Neural progenitor cell (in vitro differentiated cells): Measurements from ENCODE around the gene NDUFAF8. TPM values are rescaled to one million over a fixed set of nuclear protein-coding genes. Genes with fewer than 3 reads are reported as not detected.

Experiments
- DNase-seq: peaks from one replicate; pipeline ENCODE4 v3.0.0-alpha.2; 2016; ENCODE audit warnings: low spot score
- H2AFZ ChIP-seq: fragments of 200-600 bp; sonication (generic); replicated peaks from 2 replicates; pipeline ENCODE4 v1.6.1; 2016; ENCODE audit warnings: antibody characterized with exemption
- H3F3A ChIP-seq: fragments of 200-600 bp; sonication (generic); 2 replicates; pipeline ENCODE4 v1.6.1; 2016; ENCODE audit warnings: antibody characterized with exemption, low read depth
- H3K27ac ChIP-seq: fragments of 200-600 bp; sonication (generic); 2 replicates; pipeline ENCODE4 v1.5.1; 2016; ENCODE audit warnings: mild to moderate bottlenecking
- H3K27me3 ChIP-seq: fragments of 200-600 bp; sonication (generic); 2 replicates; pipeline ENCODE4 v1.6.1; 2016; ENCODE audit warnings: mild to moderate bottlenecking, moderate library complexity
- H3K36me3 ChIP-seq: fragments of 200-600 bp; sonication (generic); 2 replicates; pipeline ENCODE4 v1.5.1; 2016
- H3K4me1 ChIP-seq: fragments of 200-600 bp; sonication (generic); 2 replicates; pipeline ENCODE4 v1.6.1; 2016; ENCODE audit warnings: mixed run types
- H3K4me2 ChIP-seq: fragments of 200-600 bp; sonication (generic); 2 replicates; pipeline ENCODE4 v1.6.1; 2016
- H3K4me3 ChIP-seq: fragments of 200-600 bp; sonication (generic); 2 replicates; pipeline ENCODE4 v1.5.1; 2016
- H3K79me2 ChIP-seq: fragments of 200-600 bp; sonication (generic); 2 replicates; pipeline ENCODE4 v1.6.1; 2016; ENCODE audit warnings: low read depth
- H3K9ac ChIP-seq: fragments of 200-600 bp; sonication (generic); 2 replicates; pipeline ENCODE4 v1.6.1; 2016
- H3K9me3 ChIP-seq: fragments of 200-600 bp; sonication (generic); 2 replicates; pipeline ENCODE4 v1.5.1; 2016; ENCODE audit warnings: low read depth
- H4K20me1 ChIP-seq: fragments of 200-600 bp; sonication (generic); 2 replicates; pipeline ENCODE4 v1.6.1; 2016; ENCODE audit warnings: low read depth
- H3K27ac Mint-ChIP-seq: 3 replicates; pipeline ENCODE4 v1.8.0; 2021; ENCODE audit warnings: mixed read lengths
- H3K27me3 Mint-ChIP-seq: 2 replicates; pipeline ENCODE4 v1.8.0; 2022; ENCODE audit warnings: low read depth, mild to moderate bottlenecking, inconsistent platforms, moderate library complexity, mixed read lengths; ENCODE audit not compliant: insufficient read depth
- H3K36me3 Mint-ChIP-seq: 3 replicates; pipeline ENCODE4 v1.8.0; 2021; ENCODE audit warnings: mixed read lengths
- H3K4me1 Mint-ChIP-seq: 3 replicates; pipeline ENCODE4 v1.8.0; 2021; ENCODE audit warnings: mixed read lengths
- H3K4me3 Mint-ChIP-seq: 3 replicates; pipeline ENCODE4 v1.8.0; 2021; ENCODE audit warnings: mild to moderate bottlenecking, moderate library complexity, mixed read lengths
- H3K9me3 Mint-ChIP-seq: 3 replicates; pipeline ENCODE4 v1.8.0; 2020; ENCODE audit warnings: mixed read lengths
- CTCF ChIP-seq: fragments of 200-600 bp; sonication (generic); IDR thresholded peaks from 2 replicates; pipeline ENCODE4 v1.5.1; 2017; ENCODE audit warnings: antibody characterized with exemption, mild to moderate bottlenecking
- EZH2 ChIP-seq: fragments of 200-600 bp; sonication (generic); IDR thresholded peaks from 2 replicates; pipeline ENCODE4 v1.6.1; 2017; ENCODE audit warnings: antibody characterized with exemption, mild to moderate bottlenecking, moderate library complexity
- EZH2phosphoT487 ChIP-seq: fragments of 200-600 bp; sonication (generic); IDR thresholded peaks from 2 replicates; pipeline ENCODE4 v1.6.1; 2017; ENCODE audit warnings: antibody characterized with exemption
- total RNA-seq: library from RNA; depleted of rRNA; stranded (reverse); fragments of >200 nt; gene quantifications from 2 replicates; pipeline ENCODE4 v1.2.3, GENCODE V29; 2015; ENCODE audit warnings: low replicate concordance

NDUFAF8 gene
- total RNA-seq, 1 donor from 2014 or later: 34.7 TPM

GRCh38 chr17:81191116-81191515 lies 48.0 kb upstream of the NDUFAF8 start:
- H2AFZ ChIP-seq: no peak overlapping the region
- H3K27me3 Mint-ChIP-seq: peaks cover 7% of the 10 kb centered on the region
- TF ChIP-seq EZH2phosphoT487: no peak
- TF ChIP-seq CTCF: no peak
- no peak for TF ChIP-seq EZH2
- H3K79me2 ChIP-seq: no peaks in the 10 kb centered on the region
- H3K27ac Mint-ChIP-seq: no peak overlapping the region
- H3K4me1 Mint-ChIP-seq: no peaks in the 10 kb centered on the region
- H3K9me3 ChIP-seq: no peaks in the 10 kb centered on the region
- no peaks in the 10 kb centered on the region for H4K20me1 ChIP-seq
- H3F3A ChIP-seq: no peaks in the 10 kb centered on the region
- no peaks in the 10 kb centered on the region for H3K9me3 Mint-ChIP-seq
- H3K4me1 ChIP-seq: no peaks in the 10 kb centered on the region
- no peak for DNase-seq
- H3K9ac ChIP-seq: no peak overlapping the region
- H3K4me3 Mint-ChIP-seq: no peak overlapping the region
- no peak overlapping the region for H3K4me2 ChIP-seq
- no peak overlapping the region for H3K27ac ChIP-seq
- no peaks in the 10 kb centered on the region for H3K36me3 Mint-ChIP-seq
- no peak overlapping the region for H3K4me3 ChIP-seq
- no peaks in the 10 kb centered on the region for H3K27me3 ChIP-seq
- no peaks in the 10 kb centered on the region for H3K36me3 ChIP-seq

GRCh38 chr17:81191646-81192045 lies 47.5 kb upstream of the NDUFAF8 start:
- H3K79me2 ChIP-seq: no peaks in the 10 kb centered on the region
- no peak overlapping the region for H3K4me3 ChIP-seq
- no peaks in the 10 kb centered on the region for H3K4me1 ChIP-seq
- no peak overlapping the region for H3K9ac ChIP-seq
- no peaks in the 10 kb centered on the region for H3K27me3 ChIP-seq
- H3F3A ChIP-seq: no peaks in the 10 kb centered on the region
- Mint-ChIP-seq H3K4me1 (no peaks in the 10 kb centered on the region), H3K27ac (no peak overlapping the region), H3K36me3 (no peaks in the 10 kb centered on the region), H3K4me3 (no peak overlapping the region), H3K9me3 (no peaks in the 10 kb centered on the region), H3K27me3 (peaks cover 2% of the 10 kb centered on the region)
- no peak overlapping the region for H3K27ac ChIP-seq
- H3K4me2 ChIP-seq: no peak overlapping the region
- TF ChIP-seq EZH2 (no peak), CTCF (no peak), EZH2phosphoT487 (no peak)
- H4K20me1 ChIP-seq: no peaks in the 10 kb centered on the region
- DNase-seq: no peak
- H3K9me3 ChIP-seq: no peaks in the 10 kb centered on the region
- H3K36me3 ChIP-seq: no peaks in the 10 kb centered on the region
- no peak overlapping the region for H2AFZ ChIP-seq

GRCh38 chr17:81192386-81193050 lies 46.6 kb upstream of the NDUFAF8 start:
- Mint-ChIP-seq H3K9me3 (no peaks in the 10 kb centered on the region), H3K36me3 (no peaks in the 10 kb centered on the region), H3K4me3 (no peak overlapping the region), H3K4me1 (no peaks in the 10 kb centered on the region), H3K27me3 (no peaks in the 10 kb centered on the region), H3K27ac (no peak overlapping the region)
- H3K4me3 ChIP-seq: no peak overlapping the region
- no peaks in the 10 kb centered on the region for H3F3A ChIP-seq
- no peak overlapping the region for H3K9ac ChIP-seq
- no peaks in the 10 kb centered on the region for H3K4me1 ChIP-seq
- H3K9me3 ChIP-seq: no peaks in the 10 kb centered on the region
- no peaks in the 10 kb centered on the region for H3K36me3 ChIP-seq
- H3K27me3 ChIP-seq: no peaks in the 10 kb centered on the region
- no peaks in the 10 kb centered on the region for H4K20me1 ChIP-seq
- H3K79me2 ChIP-seq: no peaks in the 10 kb centered on the region
- DNase-seq: peak; percentile 16
- TF ChIP-seq EZH2 (no peak), CTCF (no peak), EZH2phosphoT487 (no peak)
- no peak overlapping the region for H3K27ac ChIP-seq
- H2AFZ ChIP-seq: no peak overlapping the region
- no peak overlapping the region for H3K4me2 ChIP-seq
